OCI-LY3 (cell line): ENCODE measurements around the gene NFIA.

Experiments used
- H2AFZ ChIP-seq: fragments of 200-600, 300-600 bp; shearing (Covaris generic); 2 replicates; pipeline ENCODE4 v1.6.0; 2014; ENCODE audit warnings: antibody characterized with exemption, low read depth, low read length
- H3K27ac ChIP-seq: fragments of 200-600, 300-600 bp; sonication (generic); 2 replicates; pipeline ENCODE4 v1.5.1; 2014; ENCODE audit warnings: mild to moderate bottlenecking, low read length, moderate library complexity, mixed read lengths
- H3K27me3 ChIP-seq: fragments of 200-600, 300-600 bp; sonication (generic); 2 replicates; pipeline ENCODE4 v1.6.1; 2014; ENCODE audit warnings: low read depth, low read length, mixed read lengths
- H3K36me3 ChIP-seq: fragments of 200-600, 300-600 bp; sonication (generic); replicated peaks from 2 replicates; pipeline ENCODE3; 2014; ENCODE audit warnings: low read depth, low read length, mixed read lengths
- H3K4me1 ChIP-seq: fragments of 300-600, 200-600 bp; sonication (generic); 2 replicates; pipeline ENCODE4 v1.6.1; 2014; ENCODE audit warnings: low read length, mixed read lengths
- H3K4me2 ChIP-seq: fragments of 200-600, 300-600 bp; sonication (generic); 2 replicates; pipeline ENCODE4 v1.6.1; 2014; ENCODE audit warnings: low read length, mixed read lengths
- H3K4me3 ChIP-seq: fragments of 300-600, 200-600 bp; sonication (generic); 2 replicates; pipeline ENCODE4 v1.5.1; 2014; ENCODE audit warnings: antibody characterized with exemption, mild to moderate bottlenecking, low read length, moderate library complexity
- H3K79me2 ChIP-seq: fragments of 300-600, 200-600 bp; shearing (Covaris generic); 2 replicates; pipeline ENCODE4 v1.6.1; 2014; ENCODE audit warnings: mild to moderate bottlenecking, low read length, mixed read lengths
- H3K9ac ChIP-seq: fragments of 300-600, 200-600 bp; shearing (Covaris generic); 2 replicates; pipeline ENCODE4 v1.6.0; 2014; ENCODE audit warnings: mild to moderate bottlenecking, low read length, moderate library complexity
- H3K9me3 ChIP-seq: fragments of 200-600, 300-600 bp; shearing (Covaris generic); 2 replicates; pipeline ENCODE4 v1.6.1; 2014; ENCODE audit warnings: low read length, mixed read lengths; ENCODE audit not compliant: insufficient read depth
- H4K20me1 ChIP-seq: fragments of 200-600, 300-600 bp; sonication (generic); 2 replicates; pipeline ENCODE4 v1.6.1; 2016; ENCODE audit warnings: low read length, mixed read lengths; ENCODE audit not compliant: insufficient read depth
- CTCF ChIP-seq: fragments of 200-600, 300-600 bp; sonication (generic); IDR thresholded peaks from 2 replicates; pipeline ENCODE4 v1.5.1; 2014; ENCODE audit warnings: antibody characterized with exemption, low read length, low read depth
- EZH2phosphoT487 ChIP-seq: fragments of 200-600 bp; shearing (Covaris generic); IDR thresholded peaks from 2 replicates; pipeline ENCODE4 v1.6.1; 2018; ENCODE audit warnings: antibody characterized with exemption, mixed run types, low read depth

NFIA gene

GRCh38 chr1:61253059-61253735 lies 170.8 kb downstream of the NFIA start:
- no peaks in the 10 kb centered on the region for H3K9me3 ChIP-seq
- H4K20me1 ChIP-seq = no peaks in the 10 kb centered on the region
- no peak overlapping the region for H3K27ac ChIP-seq
- TF ChIP-seq CTCF (no peak), EZH2phosphoT487 (no peak)
- H3K27me3 ChIP-seq = no peaks in the 10 kb centered on the region
- H3K36me3 ChIP-seq = no peaks in the 10 kb centered on the region
- no peak overlapping the region for H2AFZ ChIP-seq
- no peak overlapping the region for H3K4me3 ChIP-seq
- H3K4me2 ChIP-seq = no peak overlapping the region
- no peaks in the 10 kb centered on the region for H3K79me2 ChIP-seq
- H3K9ac ChIP-seq = no peak overlapping the region
- H3K4me1 ChIP-seq = no peaks in the 10 kb centered on the region

GRCh38 chr1:61253912-61254633 lies 171.7 kb downstream of the NFIA start:
- TF ChIP-seq CTCF (no peak), EZH2phosphoT487 (no peak)
- no peak overlapping the region for H3K4me3 ChIP-seq
- no peaks in the 10 kb centered on the region for H3K36me3 ChIP-seq
- H3K4me2 ChIP-seq = no peak overlapping the region
- no peaks in the 10 kb centered on the region for H4K20me1 ChIP-seq
- no peak overlapping the region for H2AFZ ChIP-seq
- H3K4me1 ChIP-seq = no peaks in the 10 kb centered on the region
- no peak overlapping the region for H3K9ac ChIP-seq
- no peaks in the 10 kb centered on the region for H3K9me3 ChIP-seq
- no peak overlapping the region for H3K27ac ChIP-seq
- no peaks in the 10 kb centered on the region for H3K79me2 ChIP-seq
- no peaks in the 10 kb centered on the region for H3K27me3 ChIP-seq

DNA sequence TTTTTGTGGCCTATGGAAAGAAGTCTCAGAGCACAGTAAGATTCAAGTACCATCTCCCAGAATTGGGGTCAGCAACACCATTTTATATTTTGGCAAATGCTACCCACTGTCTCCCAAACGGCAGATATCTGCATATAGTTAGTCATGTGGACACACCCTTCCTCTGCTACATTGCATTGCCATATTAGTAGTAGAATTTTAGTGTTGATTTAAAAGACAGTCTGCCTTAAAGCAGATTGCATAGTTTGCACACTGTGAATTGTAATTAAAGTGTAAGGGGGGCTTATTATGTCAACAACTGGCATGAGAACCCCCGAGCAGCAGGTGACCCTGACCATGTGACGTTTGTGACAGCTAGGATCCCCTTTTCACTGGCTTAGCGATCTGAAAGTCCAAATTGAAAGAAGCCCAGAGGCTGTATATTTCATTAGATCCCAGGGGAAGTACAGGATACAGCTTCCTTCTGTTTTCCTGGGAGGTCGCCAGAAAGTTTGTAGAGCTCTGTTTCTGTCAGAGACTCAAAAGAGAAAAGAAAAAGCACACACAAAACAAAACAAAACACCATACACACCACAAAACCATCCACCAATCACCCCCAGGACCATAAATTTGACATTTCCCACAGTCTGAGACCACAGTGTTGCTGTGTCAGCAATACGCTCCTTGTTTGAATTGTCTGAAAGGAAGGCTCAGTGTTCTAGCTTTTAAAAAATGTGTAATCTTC lies 172.4 kb downstream of the NFIA start:
- Histone ChIP-seq H4K20me1 (no peaks in the 10 kb centered on the region), H3K4me3 (no peak overlapping the region), H2AFZ (no peak overlapping the region), H3K36me3 (no peaks in the 10 kb centered on the region), H3K9ac (no peak overlapping the region), H3K4me2 (no peak overlapping the region), H3K79me2 (no peaks in the 10 kb centered on the region), H3K4me1 (no peaks in the 10 kb centered on the region), H3K27me3 (no peaks in the 10 kb centered on the region), H3K27ac (no peak overlapping the region), H3K9me3 (no peaks in the 10 kb centered on the region)
- TF ChIP-seq CTCF (no peak), EZH2phosphoT487 (no peak)

- H3K36me3 ChIP-seq = no peaks in the 10 kb centered on the region
- no peaks in the 10 kb centered on the region for H3K4me1 ChIP-seq
- no peak overlapping the region for H3K9ac ChIP-seq
- TF ChIP-seq EZH2phosphoT487 = no peak
- no peak for TF ChIP-seq CTCF
- H2AFZ ChIP-seq = no peak overlapping the region
- no peaks in the 10 kb centered on the region for H4K20me1 ChIP-seq
- no peaks in the 10 kb centered on the region for H3K27me3 ChIP-seq
- no peaks in the 10 kb centered on the region for H3K9me3 ChIP-seq
- H3K27ac ChIP-seq = no peak overlapping the region
- H3K79me2 ChIP-seq = no peaks in the 10 kb centered on the region
- H3K4me2 ChIP-seq = no peak overlapping the region
- H3K4me3 ChIP-seq = no peak overlapping the region
Observed at GRCh38 chr1:61255358-61255703, 173.0 kb downstream of the NFIA start.
